GM12891 (cell line): ENCODE results near the gene RAB20.

Experiments used
- DNase-seq: peaks from one replicate; pipeline ENCODE4 v3.0.0; 2011; ENCODE audit warnings: low spot score; ENCODE audit not compliant: insufficient read length
- FAIRE-seq: peaks from 2 replicates; lab custom pipeline; 2011; peaks lifted over from hg19 to GRCh38; lab: Jason Lieb, UNC
- PAX5 ChIP-seq: IDR thresholded peaks from 2 replicates; pipeline ENCODE4 v1.6.1; 2011; ENCODE audit warnings: low read length, moderate library complexity, mild to moderate bottlenecking; ENCODE audit not compliant: insufficient read depth, severe bottlenecking
- POLR2A ChIP-seq: IDR thresholded peaks from 2 replicates; pipeline ENCODE4 v1.6.1; 2011; ENCODE audit warnings: low read depth, low read length, control low read depth
- POLR2AphosphoS5 ChIP-seq: IDR thresholded peaks from 2 replicates; pipeline ENCODE4 v1.6.1; 2011; ENCODE audit warnings: low read depth, low read length, control low read depth
- POU2F2 ChIP-seq: IDR thresholded peaks from 2 replicates; pipeline ENCODE4 v1.6.1; 2011; ENCODE audit warnings: low read depth, mild to moderate bottlenecking, control low read depth, low read length, moderate library complexity
- SPI1 ChIP-seq: IDR thresholded peaks from 2 replicates; pipeline ENCODE4 v1.6.1; 2011; ENCODE audit warnings: low read depth, low read length, control low read depth
- TAF1 ChIP-seq: IDR thresholded peaks from 2 replicates; pipeline ENCODE4 v1.6.1; 2011; ENCODE audit warnings: low read depth, low read length, control low read depth

The RAB20 gene

DNA sequence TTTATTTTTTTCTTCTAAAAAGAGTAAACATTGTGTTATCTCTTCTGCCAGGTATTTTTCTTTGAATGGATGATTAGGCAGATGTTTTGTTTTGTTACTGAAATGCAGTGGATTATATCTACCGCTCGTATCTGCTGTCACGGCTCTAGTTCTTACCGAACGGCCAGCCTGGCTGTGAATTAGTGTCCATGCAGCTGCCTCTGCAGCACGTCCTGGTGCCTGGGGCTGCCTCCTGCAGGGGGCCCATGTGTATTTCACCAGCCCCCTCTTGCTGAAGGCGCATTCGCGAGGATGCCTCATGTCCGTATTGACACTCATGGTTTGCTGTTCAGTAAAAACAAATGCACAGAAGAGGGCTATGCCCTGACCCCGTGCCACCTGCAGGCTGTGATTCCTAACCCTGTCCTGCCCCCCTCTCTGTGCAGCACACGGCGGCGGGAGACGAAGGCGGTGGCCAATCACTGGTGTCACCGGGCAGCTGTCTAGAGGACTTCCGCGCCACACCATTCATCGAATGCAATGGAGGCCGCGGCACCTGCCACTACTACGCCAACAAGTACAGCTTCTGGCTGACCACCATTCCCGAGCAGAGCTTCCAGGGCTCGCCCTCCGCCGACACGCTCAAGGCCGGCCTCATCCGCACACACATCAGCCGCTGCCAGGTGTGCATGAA is 49.9 kb downstream of the RAB20 start:
- FAIRE-seq (no peak), DNase-seq (no peak)
- TF ChIP-seq POU2F2 = no peak
- TF ChIP-seq PAX5 = no peak
- TF ChIP-seq SPI1 = no peak
- no peak for TF ChIP-seq POLR2A
- no peak for TF ChIP-seq POLR2AphosphoS5

DNA sequence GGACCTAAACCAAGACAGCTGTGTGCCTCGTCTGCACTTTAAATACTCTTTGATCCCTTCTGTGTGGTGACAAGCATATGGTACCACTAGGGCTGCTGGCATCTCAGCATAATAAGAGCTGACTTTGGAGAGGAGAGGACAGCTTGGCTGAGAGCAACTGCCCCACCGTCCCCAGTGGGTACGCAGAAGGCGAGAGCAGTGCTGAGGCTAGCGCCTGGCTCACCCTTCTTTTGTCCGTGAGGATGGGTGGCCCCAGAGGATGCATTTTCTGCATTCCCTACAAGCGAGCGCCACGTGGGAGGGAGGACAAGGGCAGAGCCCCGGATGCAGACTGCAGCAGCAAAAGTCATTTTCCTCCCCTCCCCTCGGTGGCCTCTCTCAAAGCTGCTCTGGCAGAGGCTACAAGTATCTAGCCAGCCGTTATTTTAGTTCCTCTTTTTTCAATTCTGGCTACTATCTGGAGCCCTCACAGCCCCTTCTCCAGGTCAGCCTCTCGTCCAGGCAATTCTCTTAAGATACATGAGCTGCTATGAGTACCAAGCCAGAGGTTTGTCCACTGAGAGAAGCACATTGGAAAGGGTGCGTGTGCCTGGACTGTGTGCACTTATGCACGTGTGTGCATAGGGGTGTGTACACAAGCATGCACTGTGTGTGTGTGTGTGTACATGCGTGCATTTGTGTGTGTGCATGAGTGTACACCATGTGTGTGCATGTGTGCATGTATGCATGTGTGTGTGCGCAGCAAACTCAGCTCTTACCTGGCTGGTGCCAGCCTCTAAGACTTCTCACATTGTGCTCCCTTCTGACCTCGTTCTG is 51.3 kb downstream of the RAB20 start:
- DNase-seq (peak; percentile 60), FAIRE-seq (peak; percentile 78)
- TF ChIP-seq PAX5 (no peak), SPI1 (no peak)

DNA sequence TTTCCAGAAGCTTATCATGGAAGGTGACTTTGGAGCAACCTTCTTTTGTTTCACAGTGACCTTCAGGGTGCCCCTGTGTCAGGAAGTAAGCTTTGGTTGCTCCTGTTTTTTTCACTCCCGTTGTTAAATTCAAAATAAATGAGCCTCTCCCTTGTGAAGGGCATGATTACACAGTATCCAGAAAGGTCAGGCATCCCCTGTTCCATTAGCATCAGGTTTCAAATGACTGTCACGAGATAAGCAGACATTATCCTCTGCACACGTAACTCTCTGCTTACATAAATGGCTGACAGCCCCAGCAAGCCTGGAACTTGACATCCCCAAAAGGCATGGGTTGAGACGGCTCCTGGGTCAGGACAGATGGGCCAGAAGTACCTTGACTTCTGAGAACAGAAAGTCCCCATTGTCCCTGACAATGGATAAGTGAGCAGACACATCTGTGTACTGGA is 52.0 kb downstream of the RAB20 start:
- no peak for FAIRE-seq
- TF ChIP-seq POLR2AphosphoS5 (no peak), SPI1 (no peak), PAX5 (no peak), POLR2A (no peak), POU2F2 (no peak), TAF1 (no peak)
- DNase-seq = no peak

DNA sequence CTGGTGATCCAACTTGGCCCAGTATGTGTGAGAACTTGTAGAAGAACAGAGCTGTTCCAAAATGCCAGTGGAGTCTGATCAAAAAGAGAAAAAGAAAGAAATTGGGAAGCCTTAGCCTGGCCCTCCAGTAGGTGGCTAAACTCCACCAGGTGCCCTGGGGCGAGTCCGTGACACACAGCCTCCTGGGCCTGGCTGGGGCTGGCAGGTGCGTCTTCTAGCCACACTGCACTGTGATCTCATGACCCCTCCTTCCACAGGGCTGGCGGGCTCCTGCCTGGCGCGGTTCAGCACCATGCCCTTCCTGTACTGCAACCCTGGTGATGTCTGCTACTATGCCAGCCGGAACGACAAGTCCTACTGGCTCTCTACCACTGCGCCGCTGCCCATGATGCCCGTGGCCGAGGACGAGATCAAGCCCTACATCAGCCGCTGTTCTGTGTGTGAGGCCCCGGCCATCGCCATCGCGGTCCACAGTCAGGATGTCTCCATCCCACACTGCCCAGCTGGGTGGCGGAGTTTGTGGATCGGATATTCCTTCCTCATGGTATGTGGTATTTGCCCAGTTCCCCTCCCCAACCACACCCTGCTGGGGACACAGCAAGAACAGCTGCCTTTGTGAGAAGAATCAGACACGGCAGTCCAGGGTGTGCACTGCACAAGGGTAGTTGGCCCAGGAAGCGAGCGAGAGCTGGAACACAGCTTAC is 53.7 kb downstream of the RAB20 start:
- FAIRE-seq (peak; percentile 23), DNase-seq (no peak)
- TF ChIP-seq SPI1 (no peak), POU2F2 (no peak), TAF1 (no peak), POLR2AphosphoS5 (no peak), PAX5 (no peak), POLR2A (no peak)

DNA sequence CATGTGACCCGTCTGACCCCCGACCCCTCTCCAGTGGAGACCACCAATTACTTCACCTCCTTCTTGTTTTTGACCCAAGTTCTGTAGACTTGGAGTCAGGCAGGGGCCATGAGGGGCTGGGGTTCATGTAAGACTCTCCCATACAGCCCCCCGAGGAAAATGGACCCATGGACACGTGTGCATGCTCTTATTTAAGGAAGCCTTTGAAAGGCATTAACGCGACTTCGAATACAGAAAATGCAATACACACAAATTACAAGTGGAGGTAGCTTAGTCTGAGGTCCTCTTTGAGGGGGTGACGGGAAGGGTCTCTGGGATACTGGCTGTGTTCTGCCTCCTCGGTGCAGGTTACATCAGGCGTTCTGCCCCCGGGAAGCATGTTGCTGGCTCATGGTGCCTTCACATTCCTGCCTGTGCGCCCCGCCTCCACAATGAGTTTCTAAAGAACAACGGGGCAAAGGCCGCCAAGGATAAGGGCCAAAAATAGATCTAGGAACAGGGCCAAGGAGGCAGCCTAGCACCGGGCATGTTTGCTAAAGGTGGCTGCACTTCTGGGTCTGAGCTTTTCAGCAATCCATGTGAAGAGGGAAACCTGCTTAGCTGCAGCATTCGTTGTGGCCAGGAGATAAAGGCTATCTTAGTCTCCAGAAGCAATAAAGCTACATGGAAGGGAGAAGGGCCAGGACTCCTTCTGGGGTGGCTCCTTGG is 54.5 kb downstream of the RAB20 start:
- TF ChIP-seq PAX5 = no peak
- no peak for TF ChIP-seq POU2F2
- no peak for TF ChIP-seq POLR2A
- no peak for TF ChIP-seq TAF1
- no peak for TF ChIP-seq POLR2AphosphoS5
- no peak for TF ChIP-seq SPI1
- DNase-seq (no peak), FAIRE-seq (no peak)

DNA sequence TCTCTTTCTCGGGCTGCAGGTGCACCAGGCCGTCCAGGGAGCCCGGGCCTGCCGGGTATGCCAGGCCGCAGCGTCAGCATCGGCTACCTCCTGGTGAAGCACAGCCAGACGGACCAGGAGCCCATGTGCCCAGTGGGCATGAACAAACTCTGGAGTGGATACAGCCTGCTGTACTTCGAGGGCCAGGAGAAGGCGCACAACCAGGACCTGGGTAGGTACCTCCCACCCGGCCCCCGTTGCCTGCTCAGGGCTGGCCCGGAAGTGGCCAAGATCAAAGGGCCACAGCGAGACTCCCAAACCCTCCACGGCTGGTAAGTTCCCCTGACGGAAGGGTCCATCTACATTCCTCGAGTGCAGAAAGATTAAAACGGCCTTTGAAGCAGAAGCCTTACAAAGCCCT is 55.1 kb downstream of the RAB20 start:
- TF ChIP-seq POLR2AphosphoS5 = no peak
- FAIRE-seq (no peak), DNase-seq (no peak)

DNA sequence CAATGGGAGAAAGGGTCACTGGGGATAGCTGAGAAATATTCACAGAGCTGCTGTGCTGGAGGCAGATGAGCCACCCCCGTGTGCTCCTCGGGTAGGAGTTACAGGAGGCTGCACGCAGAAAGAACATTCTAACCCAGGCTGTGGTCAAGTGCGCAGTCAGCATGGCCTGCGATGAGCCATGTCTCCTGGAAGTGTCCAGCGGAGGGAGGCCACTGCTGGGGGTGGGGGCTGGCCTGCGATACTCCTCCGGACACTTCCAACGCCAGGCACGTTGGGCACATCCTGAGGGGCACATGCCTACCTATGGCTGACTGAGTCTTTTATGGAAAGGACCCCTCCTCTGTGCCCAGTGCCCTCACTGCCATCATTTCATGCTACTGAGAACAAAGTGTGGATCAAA is 55.9 kb downstream of the RAB20 start:
- no peak for TF ChIP-seq TAF1
- no peak for TF ChIP-seq POLR2A
- no peak for TF ChIP-seq POU2F2
- no peak for TF ChIP-seq POLR2AphosphoS5
- TF ChIP-seq PAX5 = no peak
- no peak for TF ChIP-seq SPI1
- no peak for FAIRE-seq
- DNase-seq = no peak

DNA sequence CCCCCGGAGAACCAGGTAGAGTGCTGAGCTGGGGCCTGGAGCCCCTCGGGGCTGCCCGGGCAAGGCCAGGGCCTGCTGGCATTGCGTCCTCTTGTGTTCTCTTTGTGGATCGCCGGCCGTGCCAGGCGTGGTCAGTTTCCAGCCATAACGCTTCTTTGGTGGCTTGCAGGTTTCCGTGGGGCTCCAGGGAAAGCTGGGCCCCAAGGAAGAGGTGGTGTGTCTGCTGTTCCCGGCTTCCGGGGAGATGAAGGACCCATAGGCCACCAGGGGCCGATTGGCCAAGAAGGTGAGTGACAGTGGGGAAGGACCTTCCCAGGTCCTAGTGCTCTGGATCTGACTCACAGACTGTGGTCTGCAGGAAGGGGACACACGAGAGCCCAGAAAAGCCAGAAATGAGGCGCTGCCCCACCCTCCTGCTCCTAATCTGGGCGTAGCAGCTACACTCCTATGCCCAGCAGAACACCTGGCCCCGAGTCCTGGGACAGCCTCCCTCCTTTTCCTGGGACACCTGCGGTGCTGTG is 57.5 kb downstream of the RAB20 start:
- TF ChIP-seq POU2F2 = no peak
- TF ChIP-seq TAF1 = no peak
- TF ChIP-seq POLR2A = no peak
- no peak for TF ChIP-seq PAX5
- TF ChIP-seq SPI1 = no peak
- TF ChIP-seq POLR2AphosphoS5 = no peak
- FAIRE-seq = no peak
- no peak for DNase-seq

DNA sequence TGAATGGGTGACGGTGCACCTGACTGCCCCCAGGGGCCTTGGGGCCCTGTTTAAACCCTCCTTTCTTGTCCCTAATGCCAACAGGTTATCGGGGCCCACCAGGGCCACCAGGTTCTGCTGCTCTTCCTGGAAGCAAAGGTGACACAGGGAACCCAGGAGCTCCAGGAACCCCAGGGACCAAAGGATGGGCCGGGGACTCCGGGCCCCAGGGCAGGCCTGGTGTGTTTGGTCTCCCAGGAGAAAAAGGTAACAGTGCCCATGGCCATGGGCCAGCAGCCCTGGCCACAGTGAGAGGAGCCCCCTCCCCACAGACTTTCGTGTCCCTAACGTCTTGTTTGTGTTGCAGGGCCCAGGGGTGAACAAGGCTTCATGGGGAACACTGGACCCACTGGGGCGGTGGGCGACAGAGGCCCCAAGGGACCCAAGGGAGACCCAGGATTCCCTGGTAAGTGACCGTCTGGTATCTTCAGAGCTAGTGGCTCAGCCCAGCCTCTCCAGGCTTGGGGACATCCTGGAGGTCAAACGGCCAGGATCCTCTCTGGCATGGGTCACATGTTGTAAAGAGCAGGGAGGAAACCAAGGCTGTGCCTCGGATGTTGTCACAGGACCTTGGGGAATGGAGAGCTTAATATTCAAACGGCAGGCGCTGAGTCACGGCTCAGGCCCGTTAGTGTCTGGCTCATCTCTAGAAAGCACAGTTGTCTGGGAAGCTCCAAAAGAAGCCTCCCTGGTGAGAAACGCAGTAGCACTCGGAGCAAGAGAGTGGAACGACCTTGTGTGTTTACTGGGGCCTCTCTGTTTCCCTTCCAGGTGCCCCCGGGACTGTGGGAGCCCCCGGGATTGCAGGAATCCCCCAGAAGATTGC is 58.3 kb downstream of the RAB20 start:
- no peak for TF ChIP-seq SPI1
- FAIRE-seq (no peak), DNase-seq (no peak)
